Smooth muscle cell (in vitro differentiated cells): ENCODE results near the gene OIT3. TPM values are rescaled to one million over a fixed set of nuclear protein-coding genes. Genes with fewer than 3 reads are reported as not detected.

Experiments
- DNase-seq: peaks from one replicate; lab custom pipeline; 2025; ENCODE audit not compliant: unreplicated experiment; lab: John Stamatoyannopoulos, UW
- H2AFZ ChIP-seq: fragments of 200-600 bp; sonication (generic); 2 replicates; pipeline ENCODE4 v1.6.0; 2016; ENCODE audit warnings: antibody characterized with exemption, low read depth, mild to moderate bottlenecking
- H3F3A ChIP-seq: fragments of 200-600 bp; sonication (generic); 2 replicates; pipeline ENCODE4 v1.6.0; 2017; ENCODE audit warnings: antibody characterized with exemption, low read depth
- H3K27ac ChIP-seq: fragments of 200-600 bp; sonication (generic); 2 replicates; pipeline ENCODE4 v1.5.1; 2016; ENCODE audit warnings: low read depth, mild to moderate bottlenecking
- H3K27me3 ChIP-seq: fragments of 200-600 bp; sonication (generic); 2 replicates; pipeline ENCODE4 v1.6.1; 2016; ENCODE audit warnings: low read depth, mild to moderate bottlenecking
- H3K36me3 ChIP-seq: fragments of 200-600 bp; sonication (generic); 2 replicates; pipeline ENCODE4 v1.5.1; 2016; ENCODE audit warnings: low read depth
- H3K4me1 ChIP-seq: fragments of 200-600 bp; sonication (generic); 2 replicates; pipeline ENCODE4 v1.5.1; 2016; ENCODE audit warnings: low read depth
- H3K4me2 ChIP-seq: fragments of 200-600 bp; sonication (generic); 2 replicates; pipeline ENCODE4 v1.6.0; 2016; ENCODE audit warnings: mild to moderate bottlenecking
- H3K4me3 ChIP-seq: fragments of 200-600 bp; sonication (generic); 2 replicates; pipeline ENCODE4 v1.5.1; 2016; ENCODE audit warnings: mild to moderate bottlenecking
- H3K79me2 ChIP-seq: fragments of 200-600 bp; sonication (generic); 2 replicates; pipeline ENCODE4 v1.6.0; 2016; ENCODE audit warnings: low read depth, mild to moderate bottlenecking
- H3K9ac ChIP-seq: fragments of 200-600 bp; sonication (generic); 2 replicates; pipeline ENCODE4 v1.6.0; 2016; ENCODE audit warnings: low read depth
- H3K9me3 ChIP-seq: fragments of 200-600 bp; sonication (generic); replicated peaks from 2 replicates; pipeline ENCODE4 v1.5.1; 2016; ENCODE audit warnings: low read depth
- H4K20me1 ChIP-seq: fragments of 200-600 bp; sonication (generic); 2 replicates; pipeline ENCODE4 v1.6.0; 2016; ENCODE audit warnings: low read depth
- WGBS: methylation state at CpG from one replicate; pipeline ENCODE4 v1.1.7; 2016; ENCODE audit warnings: low lambda C conversion rate; 5-methylcytosine and 5-hydroxymethylcytosine counted together
- polyA plus RNA-seq: library from polyadenylated mRNA; unstranded; fragments of >200 nt; fragmentation: Nextera tagmentation; extraction: Ambion mirVana; gene quantifications from 2 replicates; pipeline ENCODE4 v1.2.1, GENCODE V29; 2016
- total RNA-seq: library from RNA; depleted of rRNA; stranded (reverse); fragments of >200 nt; gene quantifications from 2 replicates; pipeline ENCODE4 v1.2.3, GENCODE V29; 2014
- TF ChIP-seq, protein P1 (sequence below): fragments of 200-600 bp; sonication (generic); IDR thresholded peaks from 2 replicates; pipeline ENCODE4 v1.5.1; 2017; ENCODE audit warnings: borderline replicate concordance, mild to moderate bottlenecking, antibody characterized with exemption; ENCODE audit not compliant: insufficient read depth, poor library complexity, severe bottlenecking

Gene OIT3
- total and polyA plus RNA-seq, 2 experiments from 2014 or later, result 0.08 TPM; not detected in 1

DNA sequence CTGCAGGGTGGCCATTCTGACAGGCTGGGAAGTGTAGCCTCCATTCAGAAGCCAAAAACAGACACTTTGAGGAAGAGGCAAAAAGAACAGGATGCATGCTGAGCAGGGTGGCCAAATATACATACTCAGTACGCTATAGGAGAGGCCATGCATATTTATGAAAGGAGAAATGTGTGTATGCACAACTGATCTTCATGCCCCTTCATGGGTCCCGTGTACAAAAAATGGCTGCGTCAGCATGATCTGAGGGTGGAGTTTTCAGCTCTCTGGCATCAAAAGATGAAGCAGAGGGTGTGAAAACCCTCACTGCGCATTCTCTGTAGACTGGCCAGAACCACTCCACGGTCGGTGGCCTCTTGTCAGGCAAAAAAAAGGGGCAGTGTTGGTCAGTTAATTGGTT is 35.5 kb upstream of the OIT3 start:
- H4K20me1 ChIP-seq, result no peaks in the 10 kb centered on the region
- H3K36me3 ChIP-seq, result no peaks in the 10 kb centered on the region
- no peaks in the 10 kb centered on the region for H3F3A ChIP-seq
- H3K4me1 ChIP-seq, result no peaks in the 10 kb centered on the region
- no peak for DNase-seq
- H3K4me2 ChIP-seq, result no peak overlapping the region
- TF ChIP-seq, protein P1, sequence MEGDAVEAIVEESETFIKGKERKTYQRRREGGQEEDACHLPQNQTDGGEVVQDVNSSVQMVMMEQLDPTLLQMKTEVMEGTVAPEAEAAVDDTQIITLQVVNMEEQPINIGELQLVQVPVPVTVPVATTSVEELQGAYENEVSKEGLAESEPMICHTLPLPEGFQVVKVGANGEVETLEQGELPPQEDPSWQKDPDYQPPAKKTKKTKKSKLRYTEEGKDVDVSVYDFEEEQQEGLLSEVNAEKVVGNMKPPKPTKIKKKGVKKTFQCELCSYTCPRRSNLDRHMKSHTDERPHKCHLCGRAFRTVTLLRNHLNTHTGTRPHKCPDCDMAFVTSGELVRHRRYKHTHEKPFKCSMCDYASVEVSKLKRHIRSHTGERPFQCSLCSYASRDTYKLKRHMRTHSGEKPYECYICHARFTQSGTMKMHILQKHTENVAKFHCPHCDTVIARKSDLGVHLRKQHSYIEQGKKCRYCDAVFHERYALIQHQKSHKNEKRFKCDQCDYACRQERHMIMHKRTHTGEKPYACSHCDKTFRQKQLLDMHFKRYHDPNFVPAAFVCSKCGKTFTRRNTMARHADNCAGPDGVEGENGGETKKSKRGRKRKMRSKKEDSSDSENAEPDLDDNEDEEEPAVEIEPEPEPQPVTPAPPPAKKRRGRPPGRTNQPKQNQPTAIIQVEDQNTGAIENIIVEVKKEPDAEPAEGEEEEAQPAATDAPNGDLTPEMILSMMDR, result no peak
- no peaks in the 10 kb centered on the region for H3K79me2 ChIP-seq
- H3K4me3 ChIP-seq, result no peak overlapping the region
- H3K27ac ChIP-seq, result no peak overlapping the region
- H2AFZ ChIP-seq, result no peak overlapping the region
- no peaks in the 10 kb centered on the region for H3K27me3 ChIP-seq
- H3K9me3 ChIP-seq, result no peaks in the 10 kb centered on the region
- H3K9ac ChIP-seq, result no peak overlapping the region
- WGBS, result 96% methylated on average over 6 of the region's 6 CpGs

DNA sequence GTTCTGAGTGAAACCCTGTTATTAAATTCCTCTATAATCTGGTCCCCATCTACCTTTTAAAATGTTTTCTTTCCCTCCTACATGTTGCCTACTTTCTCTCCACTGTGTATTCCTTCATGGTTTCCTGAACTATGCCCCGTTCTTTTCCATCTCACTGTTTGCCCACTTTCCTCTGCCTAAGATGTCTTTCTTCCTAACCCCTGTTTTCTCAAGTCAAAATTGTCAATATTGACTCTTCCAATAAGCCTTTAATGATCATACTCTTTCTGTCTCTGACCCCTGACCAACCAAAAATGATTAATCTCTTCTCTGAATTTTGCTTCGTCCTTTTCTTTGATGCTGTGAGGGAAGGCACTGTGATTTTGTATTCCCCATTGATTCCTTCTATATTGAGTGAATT is 30.6 kb upstream of the OIT3 start:
- no peak overlapping the region for H3K27ac ChIP-seq
- H3K27me3 ChIP-seq, result no peaks in the 10 kb centered on the region
- no peaks in the 10 kb centered on the region for H3K9me3 ChIP-seq
- H3K9ac ChIP-seq, result no peak overlapping the region
- WGBS, result 99% methylated on average over 2 of the region's 2 CpGs
- H3K4me3 ChIP-seq, result no peak overlapping the region
- TF ChIP-seq, protein P1, result no peak
- H3K79me2 ChIP-seq, result no peaks in the 10 kb centered on the region
- no peaks in the 10 kb centered on the region for H3K4me1 ChIP-seq
- no peak for DNase-seq
- H3F3A ChIP-seq, result no peaks in the 10 kb centered on the region
- H3K4me2 ChIP-seq, result no peak overlapping the region
- H2AFZ ChIP-seq, result no peak overlapping the region
- H3K36me3 ChIP-seq, result no peaks in the 10 kb centered on the region
- no peaks in the 10 kb centered on the region for H4K20me1 ChIP-seq

- no peaks in the 10 kb centered on the region for H3F3A ChIP-seq
- no peaks in the 10 kb centered on the region for H4K20me1 ChIP-seq
- no peak overlapping the region for H3K4me3 ChIP-seq
- no peak overlapping the region for H3K27ac ChIP-seq
- no peak overlapping the region for H3K4me2 ChIP-seq
- H3K4me1 ChIP-seq, result no peaks in the 10 kb centered on the region
- H2AFZ ChIP-seq, result no peak overlapping the region
- no peaks in the 10 kb centered on the region for H3K9me3 ChIP-seq
- WGBS, result 83% methylated on average over 3 of the region's 3 CpGs
- no peaks in the 10 kb centered on the region for H3K27me3 ChIP-seq
- no peak overlapping the region for H3K9ac ChIP-seq
- no peak for DNase-seq
- H3K79me2 ChIP-seq, result no peaks in the 10 kb centered on the region
- H3K36me3 ChIP-seq, result peaks cover 7% of the 10 kb centered on the region
- TF ChIP-seq, protein P1, result peak; percentile 47
These were observed 18.1 kb upstream of the OIT3 start for GRCh38 chr10:72875250-72876055.

- H3K4me2 ChIP-seq, result no peak overlapping the region
- H3K9me3 ChIP-seq, result no peaks in the 10 kb centered on the region
- H3K36me3 ChIP-seq, result peaks cover 7% of the 10 kb centered on the region
- TF ChIP-seq, protein P1, result no peak
- WGBS, result 98% methylated on average over 2 of the region's 2 CpGs
- no peaks in the 10 kb centered on the region for H3K4me1 ChIP-seq
- H3F3A ChIP-seq, result no peaks in the 10 kb centered on the region
- no peak overlapping the region for H3K27ac ChIP-seq
- H3K79me2 ChIP-seq, result no peaks in the 10 kb centered on the region
- no peak overlapping the region for H3K4me3 ChIP-seq
- H2AFZ ChIP-seq, result no peak overlapping the region
- H4K20me1 ChIP-seq, result no peaks in the 10 kb centered on the region
- no peak for DNase-seq
- H3K9ac ChIP-seq, result no peak overlapping the region
- no peaks in the 10 kb centered on the region for H3K27me3 ChIP-seq
These were observed 14.3 kb upstream of the OIT3 start for GRCh38 chr10:72879245-72879644.
